ENCODE measurements around the gene TTC7B.

The TTC7B gene

DNA sequence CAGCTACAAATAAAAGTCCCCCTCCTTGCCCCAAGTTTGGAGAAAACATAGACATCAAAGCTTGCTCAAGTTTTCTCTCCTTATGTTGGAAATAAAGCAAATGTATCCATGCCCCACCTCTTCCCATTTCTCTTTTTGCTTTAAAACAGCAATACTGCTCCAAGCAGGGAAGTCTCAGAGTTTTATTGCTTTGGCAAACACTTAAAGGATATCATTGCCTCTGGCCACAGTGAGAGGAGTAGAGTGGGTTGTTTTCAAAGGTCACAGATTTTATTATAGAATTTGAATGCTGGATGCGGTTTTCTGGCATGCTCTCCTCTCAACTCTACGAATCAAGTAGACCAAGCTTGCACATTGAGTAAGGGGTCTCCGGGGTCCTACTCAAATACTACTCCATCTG, 149.7 kb downstream of the TTC7B start:
- Histone ChIP-seq H3K27me3 (ENCODE audit: control insufficient read depth, insufficient read depth, low read length) (no peaks in the 10 kb centered on the region), H3K36me3 (ENCODE audit: control insufficient read depth, insufficient read depth, low read length) (no peaks in the 10 kb centered on the region), H3K4me1 (ENCODE audit: control insufficient read depth, insufficient read depth, low read length) (no peaks in the 10 kb centered on the region), H3K9ac (ENCODE audit: low read length) (no peak overlapping the region), H3K4me3 (ENCODE audit: low read length) (no peak overlapping the region), H3K9me3 (ENCODE audit: control insufficient read depth, low read length) (no peaks in the 10 kb centered on the region)

DNA sequence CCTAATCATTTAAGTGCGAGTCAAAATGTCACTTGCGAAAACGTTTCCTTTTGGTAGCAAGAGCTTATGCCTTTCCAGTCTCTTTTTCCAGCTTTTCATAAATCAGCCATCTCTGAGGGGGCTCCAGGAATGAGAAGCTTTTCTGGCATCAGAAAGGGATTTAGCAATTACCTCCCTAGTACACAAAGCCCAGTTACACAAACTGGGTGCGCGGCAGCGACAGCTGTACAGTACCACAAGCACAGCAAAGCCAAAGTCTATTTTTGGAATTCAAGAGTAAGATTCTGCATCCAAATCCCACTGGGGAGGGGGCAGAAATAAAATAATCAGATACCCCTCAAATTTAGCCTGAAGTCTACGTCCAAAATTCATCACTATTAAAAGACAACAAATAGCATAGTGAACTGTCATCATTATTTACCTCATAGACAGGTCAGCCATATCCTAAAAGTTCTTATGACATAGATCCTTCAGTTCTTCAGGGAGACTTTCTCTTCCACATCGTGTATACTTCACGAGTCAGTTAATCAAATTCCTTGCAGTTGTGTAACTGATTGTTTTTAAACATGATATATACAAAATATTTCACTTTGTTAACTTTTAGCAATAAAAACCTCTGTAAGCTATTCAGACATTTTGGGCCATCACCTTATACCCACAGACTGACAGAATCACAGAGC, 150.8 kb downstream of the TTC7B start:
- peaks cover 9% of the 10 kb centered on the region for H3K4me1 ChIP-seq (ENCODE audit: control insufficient read depth, insufficient read depth, low read length)
- no peaks in the 10 kb centered on the region for H3K36me3 ChIP-seq (ENCODE audit: control insufficient read depth, insufficient read depth, low read length)
- H3K9ac ChIP-seq (ENCODE audit: low read length), result no peak overlapping the region
- H3K4me3 ChIP-seq (ENCODE audit: low read length), result no peak overlapping the region
- no peaks in the 10 kb centered on the region for H3K9me3 ChIP-seq (ENCODE audit: control insufficient read depth, low read length)
- no peaks in the 10 kb centered on the region for H3K27me3 ChIP-seq (ENCODE audit: control insufficient read depth, insufficient read depth, low read length)

DNA sequence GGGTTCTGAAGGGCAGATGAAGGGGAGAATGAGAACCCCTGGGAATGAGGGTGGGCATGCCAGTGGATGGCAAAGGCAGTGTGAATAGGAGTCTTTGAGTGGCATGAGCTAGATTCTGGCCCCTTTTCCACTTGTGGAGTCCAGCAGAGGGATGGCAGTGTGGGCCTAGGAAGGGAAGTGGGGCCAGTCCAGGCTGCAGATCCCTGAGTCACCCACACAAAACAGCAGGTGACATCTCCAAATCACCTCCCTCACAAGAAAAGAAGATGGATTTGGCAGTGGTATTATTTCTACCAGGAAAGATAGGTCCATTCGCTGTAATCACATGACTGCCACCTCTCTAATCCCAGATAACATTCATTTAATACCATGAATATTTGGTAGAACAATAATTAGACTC, 151.3 kb downstream of the TTC7B start:
- Histone ChIP-seq H3K4me1 (ENCODE audit: control insufficient read depth, insufficient read depth, low read length) (peaks cover 9% of the 10 kb centered on the region), H3K4me3 (ENCODE audit: low read length) (no peak overlapping the region), H3K9me3 (ENCODE audit: control insufficient read depth, low read length) (no peaks in the 10 kb centered on the region), H3K9ac (ENCODE audit: low read length) (no peak overlapping the region), H3K27me3 (ENCODE audit: control insufficient read depth, insufficient read depth, low read length) (no peaks in the 10 kb centered on the region), H3K36me3 (ENCODE audit: control insufficient read depth, insufficient read depth, low read length) (no peaks in the 10 kb centered on the region)

DNA sequence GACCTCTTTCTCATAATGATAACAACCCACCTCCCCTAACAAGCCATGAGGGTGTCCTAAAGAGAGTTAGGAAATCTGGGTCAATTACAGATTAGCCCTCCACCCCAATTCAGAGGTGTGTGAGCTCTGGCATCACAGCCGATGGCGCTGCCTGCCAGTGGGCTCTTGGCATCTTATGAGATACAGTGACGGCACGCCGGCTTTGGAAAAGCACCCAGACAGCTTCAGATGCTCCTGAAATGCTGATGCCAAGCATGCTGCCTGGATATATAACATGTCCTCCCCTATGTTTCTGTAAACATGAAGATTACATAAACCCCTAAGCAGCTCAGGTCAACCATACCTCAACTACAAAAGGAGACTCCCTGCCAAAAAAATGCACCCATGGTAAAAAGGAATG, 152.6 kb downstream of the TTC7B start:
- no peak overlapping the region for H3K9ac ChIP-seq (ENCODE audit: low read length)
- no peaks in the 10 kb centered on the region for H3K9me3 ChIP-seq (ENCODE audit: control insufficient read depth, low read length)
- H3K36me3 ChIP-seq (ENCODE audit: control insufficient read depth, insufficient read depth, low read length), result no peaks in the 10 kb centered on the region
- H3K4me1 ChIP-seq (ENCODE audit: control insufficient read depth, insufficient read depth, low read length), result peaks cover 9% of the 10 kb centered on the region
- no peaks in the 10 kb centered on the region for H3K27me3 ChIP-seq (ENCODE audit: control insufficient read depth, insufficient read depth, low read length)
- H3K4me3 ChIP-seq (ENCODE audit: low read length), result no peak overlapping the region

DNA sequence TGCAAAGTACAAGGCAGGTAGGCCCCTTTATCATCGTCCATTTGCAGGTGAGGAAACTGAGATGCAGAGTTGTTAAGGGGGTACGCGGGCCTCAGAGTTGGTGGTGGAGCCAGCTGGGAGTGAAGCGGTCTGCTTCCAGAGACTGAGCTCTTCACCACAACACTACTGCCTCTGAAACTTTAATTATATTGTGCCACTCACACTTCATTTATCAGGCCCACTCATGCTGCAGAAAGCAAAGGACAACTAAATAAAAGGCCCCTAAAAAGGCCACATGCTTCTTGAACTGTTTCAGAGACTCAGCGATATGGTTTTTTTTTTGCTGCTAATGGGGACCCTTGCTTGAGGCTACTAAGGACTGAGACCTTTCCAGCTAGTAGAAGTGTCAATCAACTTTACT, 153.1 kb downstream of the TTC7B start:
- Histone ChIP-seq H3K9me3 (ENCODE audit: control insufficient read depth, low read length) (no peaks in the 10 kb centered on the region), H3K27me3 (ENCODE audit: control insufficient read depth, insufficient read depth, low read length) (no peaks in the 10 kb centered on the region), H3K4me1 (ENCODE audit: control insufficient read depth, insufficient read depth, low read length) (peaks cover 9% of the 10 kb centered on the region), H3K4me3 (ENCODE audit: low read length) (no peak overlapping the region), H3K36me3 (ENCODE audit: control insufficient read depth, insufficient read depth, low read length) (no peaks in the 10 kb centered on the region), H3K9ac (ENCODE audit: low read length) (no peak overlapping the region)

DNA sequence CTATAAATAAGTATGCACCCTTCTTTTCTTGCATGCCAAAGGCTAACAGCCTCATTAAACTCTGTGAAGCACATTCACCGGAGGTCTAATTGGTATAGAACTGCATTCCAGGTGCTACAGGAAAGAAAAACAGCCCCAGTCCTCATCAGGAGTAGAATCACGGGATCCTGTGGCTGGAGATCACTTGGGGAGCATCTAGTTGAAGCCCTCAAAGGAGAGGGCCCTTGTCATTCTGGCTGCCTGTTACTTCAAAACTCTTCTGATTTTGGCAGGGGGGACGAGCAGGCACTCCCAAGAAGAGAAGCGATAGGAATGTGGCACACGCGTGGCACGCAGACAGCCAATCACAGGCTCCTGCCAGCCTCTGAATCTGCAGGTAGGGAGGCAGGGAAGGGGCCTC, 154.4 kb downstream of the TTC7B start:
- Histone ChIP-seq H3K36me3 (ENCODE audit: control insufficient read depth, insufficient read depth, low read length) (no peaks in the 10 kb centered on the region), H3K9me3 (ENCODE audit: control insufficient read depth, low read length) (no peaks in the 10 kb centered on the region), H3K27me3 (ENCODE audit: control insufficient read depth, insufficient read depth, low read length) (no peaks in the 10 kb centered on the region), H3K4me1 (ENCODE audit: control insufficient read depth, insufficient read depth, low read length) (peaks cover 9% of the 10 kb centered on the region), H3K4me3 (ENCODE audit: low read length) (no peak overlapping the region), H3K9ac (ENCODE audit: low read length) (no peak overlapping the region)

DNA sequence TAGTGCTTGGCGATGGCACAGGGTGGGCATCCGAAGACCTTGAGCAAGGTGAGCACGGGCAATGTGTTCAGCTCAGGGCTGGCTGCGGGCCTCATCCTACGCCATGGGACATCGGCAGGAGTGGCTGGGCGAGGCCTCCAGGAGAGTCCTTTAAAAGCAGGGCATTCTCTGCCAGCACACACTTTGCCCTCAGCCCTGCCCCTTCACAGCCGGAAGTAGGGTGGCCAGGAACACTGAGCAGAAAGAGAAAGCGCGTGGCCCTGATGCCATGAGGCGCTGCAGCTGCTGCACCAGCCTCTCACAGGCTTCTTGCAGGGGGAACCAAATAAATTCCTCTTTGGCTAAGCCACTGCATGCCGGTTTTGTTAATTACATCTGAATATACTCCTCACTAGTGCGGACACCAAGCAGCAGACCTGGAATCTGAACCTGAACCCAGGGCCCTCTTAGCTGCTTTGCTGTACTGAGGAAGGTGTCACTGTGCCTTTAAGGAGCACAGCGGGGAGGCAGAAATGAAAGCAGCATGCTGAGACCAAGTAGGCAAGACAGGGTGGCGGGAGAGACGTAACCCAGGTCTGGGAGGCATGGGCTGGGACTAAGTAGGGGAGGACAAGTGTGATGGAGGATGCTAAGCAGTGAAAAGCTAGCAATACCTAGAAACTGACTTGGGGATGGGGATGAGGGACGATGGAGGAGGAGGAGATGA, 155.2 kb downstream of the TTC7B start:
- no peak overlapping the region for H3K4me3 ChIP-seq (ENCODE audit: low read length)
- H3K9me3 ChIP-seq (ENCODE audit: control insufficient read depth, low read length), result no peaks in the 10 kb centered on the region
- no peaks in the 10 kb centered on the region for H3K27me3 ChIP-seq (ENCODE audit: control insufficient read depth, insufficient read depth, low read length)
- no peak overlapping the region for H3K9ac ChIP-seq (ENCODE audit: low read length)
- H3K4me1 ChIP-seq (ENCODE audit: control insufficient read depth, insufficient read depth, low read length), result peaks cover 9% of the 10 kb centered on the region
- no peaks in the 10 kb centered on the region for H3K36me3 ChIP-seq (ENCODE audit: control insufficient read depth, insufficient read depth, low read length)

DNA sequence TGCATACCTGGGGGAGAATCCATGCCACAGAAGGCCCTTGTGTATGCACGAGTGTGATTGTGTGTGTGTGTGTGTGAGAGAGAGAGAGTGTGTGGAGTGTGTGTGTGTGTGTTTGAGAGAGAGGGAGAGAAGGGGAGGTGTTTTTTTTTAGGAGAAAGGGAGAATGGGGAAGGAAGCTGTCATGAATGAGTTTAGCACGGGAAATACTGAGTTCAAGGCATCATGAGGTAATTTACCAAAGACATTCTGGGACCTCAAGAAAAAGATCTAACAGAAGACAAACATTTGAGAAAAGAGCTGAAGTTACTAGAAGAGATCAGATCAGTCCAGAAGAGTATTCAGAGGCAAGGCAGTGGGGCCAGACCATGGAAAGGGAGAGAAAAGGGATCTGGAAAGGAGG, 157.1 kb downstream of the TTC7B start:
- H3K4me3 ChIP-seq (ENCODE audit: low read length), result no peak overlapping the region
- H3K36me3 ChIP-seq (ENCODE audit: control insufficient read depth, insufficient read depth, low read length), result no peaks in the 10 kb centered on the region
- peaks cover 9% of the 10 kb centered on the region for H3K4me1 ChIP-seq (ENCODE audit: control insufficient read depth, insufficient read depth, low read length)
- H3K9me3 ChIP-seq (ENCODE audit: control insufficient read depth, low read length), result no peaks in the 10 kb centered on the region
- H3K27me3 ChIP-seq (ENCODE audit: control insufficient read depth, insufficient read depth, low read length), result no peaks in the 10 kb centered on the region
- H3K9ac ChIP-seq (ENCODE audit: low read length), result no peak overlapping the region

DNA sequence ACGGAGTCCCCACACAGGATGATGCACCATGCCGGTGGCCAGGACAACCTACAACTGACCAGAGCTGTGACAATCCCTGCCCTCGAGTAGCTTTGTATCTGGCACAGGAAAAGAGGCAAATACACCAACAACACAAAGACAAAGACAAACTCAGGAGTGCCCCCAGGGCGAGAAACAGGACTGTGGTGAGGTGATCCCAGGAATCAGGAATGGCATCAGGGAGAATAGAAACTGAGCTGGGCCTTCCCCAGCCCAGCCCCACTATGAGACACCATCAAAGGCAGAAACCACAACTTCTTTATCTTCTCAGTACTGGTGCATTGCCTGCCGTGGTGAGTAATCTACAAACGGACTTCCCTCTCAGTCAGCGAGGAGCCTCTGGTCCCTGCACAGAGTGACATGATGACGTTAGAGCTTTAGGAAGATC, 157.7 kb downstream of the TTC7B start:
- Histone ChIP-seq H3K4me3 (ENCODE audit: low read length) (no peak overlapping the region), H3K27me3 (ENCODE audit: control insufficient read depth, insufficient read depth, low read length) (no peaks in the 10 kb centered on the region), H3K36me3 (ENCODE audit: control insufficient read depth, insufficient read depth, low read length) (no peaks in the 10 kb centered on the region), H3K4me1 (ENCODE audit: control insufficient read depth, insufficient read depth, low read length) (peaks cover 9% of the 10 kb centered on the region), H3K9me3 (ENCODE audit: control insufficient read depth, low read length) (no peaks in the 10 kb centered on the region), H3K9ac (ENCODE audit: low read length) (no peak overlapping the region)

DNA sequence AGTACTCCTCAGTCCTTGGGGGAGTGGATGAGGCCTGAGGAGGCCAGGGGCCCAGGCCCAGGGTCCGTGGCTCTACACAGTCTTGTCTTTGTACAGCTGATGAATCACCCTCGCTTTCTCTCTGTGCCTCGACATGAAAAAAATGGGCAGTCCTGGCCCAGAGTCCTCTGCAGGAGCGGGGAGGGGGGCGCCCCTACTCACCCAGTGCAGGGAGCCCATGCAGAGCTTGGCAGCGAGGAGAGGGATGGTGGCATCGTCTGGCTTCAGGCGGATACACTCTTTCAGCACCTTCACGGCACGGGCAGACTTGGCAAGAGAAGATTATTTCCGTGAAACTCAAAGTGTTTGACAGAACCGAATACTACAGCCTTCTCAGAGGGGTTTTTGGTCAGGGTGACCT, 159.3 kb downstream of the TTC7B start:
- Histone ChIP-seq H3K4me3 (ENCODE audit: low read length) (no peak overlapping the region), H3K9ac (ENCODE audit: low read length) (no peak overlapping the region), H3K9me3 (ENCODE audit: control insufficient read depth, low read length) (no peaks in the 10 kb centered on the region), H3K27me3 (ENCODE audit: control insufficient read depth, insufficient read depth, low read length) (no peaks in the 10 kb centered on the region), H3K4me1 (ENCODE audit: control insufficient read depth, insufficient read depth, low read length) (peaks cover 9% of the 10 kb centered on the region), H3K36me3 (ENCODE audit: control insufficient read depth, insufficient read depth, low read length) (no peaks in the 10 kb centered on the region)

DNA sequence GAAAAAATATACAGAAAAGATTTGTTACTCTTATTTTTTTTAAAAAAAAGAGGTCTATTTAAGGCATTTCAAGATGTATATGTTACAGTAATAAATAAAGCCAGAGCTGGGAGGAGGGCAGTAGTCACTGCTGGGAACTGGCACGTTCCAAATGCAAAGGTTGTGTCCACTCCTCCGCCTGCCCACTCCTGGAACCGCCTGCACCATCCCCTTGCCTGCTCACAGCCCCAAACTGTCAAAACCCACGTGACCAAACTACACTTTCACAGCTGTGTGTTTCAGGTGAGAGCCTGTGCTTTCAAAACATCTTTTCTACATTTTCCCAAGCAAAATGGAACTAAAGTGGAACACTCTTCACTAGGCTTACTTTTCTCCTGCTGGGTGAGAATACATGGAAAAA, 160.4 kb downstream of the TTC7B start:
- no peaks in the 10 kb centered on the region for H3K36me3 ChIP-seq (ENCODE audit: control insufficient read depth, insufficient read depth, low read length)
- H3K9ac ChIP-seq (ENCODE audit: low read length), result no peak overlapping the region
- peaks cover 3% of the 10 kb centered on the region for H3K4me1 ChIP-seq (ENCODE audit: control insufficient read depth, insufficient read depth, low read length)

DNA sequence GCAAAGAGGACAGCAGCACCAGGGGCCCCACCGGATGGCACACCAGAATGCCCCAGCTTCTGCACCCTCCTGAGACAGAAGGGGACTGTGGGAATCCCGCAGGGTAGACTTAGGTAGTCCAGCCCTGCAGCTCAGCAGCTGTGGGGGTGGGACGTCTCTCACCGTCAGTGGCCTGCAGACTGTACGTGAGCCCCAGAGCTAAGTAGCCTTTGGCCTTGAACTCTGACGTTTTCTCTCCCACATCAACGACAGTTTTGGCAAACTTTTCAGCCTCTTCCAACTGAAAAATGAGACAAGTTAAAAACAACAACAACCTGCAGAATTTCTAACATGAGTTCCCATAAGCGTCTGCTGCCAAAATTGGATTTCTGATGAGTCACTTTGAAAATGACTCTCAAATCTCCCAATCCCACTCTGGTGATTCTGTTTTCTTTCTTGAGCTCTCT, 161.4 kb downstream of the TTC7B start:
- H3K4me3 ChIP-seq (ENCODE audit: low read length), result no peak overlapping the region
- H3K27me3 ChIP-seq (ENCODE audit: control insufficient read depth, insufficient read depth, low read length), result no peaks in the 10 kb centered on the region
- no peak overlapping the region for H3K9ac ChIP-seq (ENCODE audit: low read length)
- H3K36me3 ChIP-seq (ENCODE audit: control insufficient read depth, insufficient read depth, low read length), result no peaks in the 10 kb centered on the region
- H3K9me3 ChIP-seq (ENCODE audit: control insufficient read depth, low read length), result no peaks in the 10 kb centered on the region
- no peaks in the 10 kb centered on the region for H3K4me1 ChIP-seq (ENCODE audit: control insufficient read depth, insufficient read depth, low read length)

More for the DNA sequence above, 160.4 kb downstream of the TTC7B start:
- H3K27me3 ChIP-seq (ENCODE audit: control insufficient read depth, insufficient read depth, low read length), result no peaks in the 10 kb centered on the region
- H3K9me3 ChIP-seq (ENCODE audit: control insufficient read depth, low read length), result no peaks in the 10 kb centered on the region
- H3K4me3 ChIP-seq (ENCODE audit: low read length), result no peak overlapping the region

Measured in mucosa of stomach (tissue), 1 donor.